Measurements from ENCODE around the gene TNFRSF25.
A peak's percentile ranks its signal among the peaks of the same experiment; 100 is the strongest.

Gene TNFRSF25

GRCh38 chr1:6417961-6418667, 47.9 kb downstream of the TNFRSF25 start:
- no peak for DNase-seq

- no peak for DNase-seq
Measured at GRCh38 chr1:6416906-6417305, 49.1 kb downstream of the TNFRSF25 start.

- no peak for DNase-seq
Measured at GRCh38 chr1:6416295-6416656, 49.7 kb downstream of the TNFRSF25 start.

GRCh38 chr1:6414881-6415626, 50.9 kb downstream of the TNFRSF25 start:
- DNase-seq, result no peak

GRCh38 chr1:6414443-6414844, 51.5 kb downstream of the TNFRSF25 start:
- peak; percentile 42 for DNase-seq

GRCh38 chr1:6412896-6413295, 53.1 kb downstream of the TNFRSF25 start:
- DNase-seq, result no peak

Data from fibroblast of skin of scalp (primary cell).